Colonic mucosa (tissue), 4 donors: ENCODE measurements around the gene CIBAR2. TPM values are rescaled to one million over a fixed set of nuclear protein-coding genes. Genes with fewer than 3 reads are reported as not detected.

Experiments used
- DNase-seq: peaks from one replicate; pipeline ENCODE4 v3.0.0-alpha.2; 2020
- H3K27ac ChIP-seq: fragments of 200-600 bp; one replicate; pipeline ENCODE4 v1.8.0; 2021
- H3K27me3 ChIP-seq: fragments of 200-600 bp; one replicate; pipeline ENCODE4 v1.8.0; 2021
- H3K36me3 ChIP-seq: fragments of 200-600 bp; one replicate; pipeline ENCODE4 v1.8.0; 2021
- H3K4me1 ChIP-seq: fragments of 200-600 bp; one replicate; pipeline ENCODE4 v1.8.0; 2021; ENCODE audit warnings: mild to moderate bottlenecking
- H3K4me3 ChIP-seq: fragments of 200-600 bp; one replicate; pipeline ENCODE4 v1.8.0; 2021
- H3K9ac ChIP-seq, 2 donors: one replicate each; pipeline ENCODE4 v1.7.0; 2013; ENCODE audit warnings: control low read depth in 2 of 2, low read depth in 2 of 2, low read length in 2 of 2
- H3K9me3 ChIP-seq: fragments of 200-600 bp; one replicate; pipeline ENCODE4 v1.8.0; 2021
- CTCF ChIP-seq: fragments of 200-600 bp; IDR thresholded peaks from one replicate; pipeline ENCODE4 v1.8.0; 2022; ENCODE audit warnings: antibody characterized with exemption, mild to moderate bottlenecking
- intact Hi-C: fragments of 100-400 bp; cut with DNase I; formaldehyde crosslinking; loops from one replicate; pipeline ENCODE4 v1.14.1; 2022
- total RNA-seq, 2 donors: library from RNA; stranded (reverse); fragmentation: NEBNext Ultra II Directional in 1 of 2; extraction: Animal tissue kit (Norgen Biotek cat#: 25700) in 1 of 2; gene quantifications; one replicate each; pipeline ENCODE4 v1.2.1, GENCODE V29; 2021
- donor health status: healthy.
- donor health status: DM: no; HTN: no; CAD: no.
- donor health status: DM: no; HTN: no; CAD: no.

CIBAR2 gene
- total RNA-seq, 2 donors from 2014 or later = 0.32 TPM; not detected in 1

GRCh38 chr16:85074225-85074914, 37.9 kb downstream of the CIBAR2 start:
- no peak for TF ChIP-seq CTCF
- no peaks in the 10 kb centered on the region for H3K4me1 ChIP-seq
- no peak overlapping the region for H3K4me3 ChIP-seq
- no peaks in the 10 kb centered on the region for H3K27me3 ChIP-seq
- no peaks in the 10 kb centered on the region for H3K9me3 ChIP-seq
- no peak overlapping the region for H3K9ac ChIP-seq
- no peaks in the 10 kb centered on the region for H3K36me3 ChIP-seq
- no peak overlapping the region for H3K27ac ChIP-seq
- intact Hi-C loops = no loop called here
- DNase-seq = no peak

GRCh38 chr16:85072947-85073346, 39.3 kb downstream of the CIBAR2 start:
- Histone ChIP-seq H3K9me3 (no peaks in the 10 kb centered on the region), H3K27ac (no peak overlapping the region), H3K9ac (no peak overlapping the region), H3K27me3 (no peaks in the 10 kb centered on the region), H3K36me3 (no peaks in the 10 kb centered on the region), H3K4me3 (no peak overlapping the region), H3K4me1 (no peaks in the 10 kb centered on the region)
- intact Hi-C loops = no loop called here
- DNase-seq = no peak
- TF ChIP-seq CTCF = no peak

DNA sequence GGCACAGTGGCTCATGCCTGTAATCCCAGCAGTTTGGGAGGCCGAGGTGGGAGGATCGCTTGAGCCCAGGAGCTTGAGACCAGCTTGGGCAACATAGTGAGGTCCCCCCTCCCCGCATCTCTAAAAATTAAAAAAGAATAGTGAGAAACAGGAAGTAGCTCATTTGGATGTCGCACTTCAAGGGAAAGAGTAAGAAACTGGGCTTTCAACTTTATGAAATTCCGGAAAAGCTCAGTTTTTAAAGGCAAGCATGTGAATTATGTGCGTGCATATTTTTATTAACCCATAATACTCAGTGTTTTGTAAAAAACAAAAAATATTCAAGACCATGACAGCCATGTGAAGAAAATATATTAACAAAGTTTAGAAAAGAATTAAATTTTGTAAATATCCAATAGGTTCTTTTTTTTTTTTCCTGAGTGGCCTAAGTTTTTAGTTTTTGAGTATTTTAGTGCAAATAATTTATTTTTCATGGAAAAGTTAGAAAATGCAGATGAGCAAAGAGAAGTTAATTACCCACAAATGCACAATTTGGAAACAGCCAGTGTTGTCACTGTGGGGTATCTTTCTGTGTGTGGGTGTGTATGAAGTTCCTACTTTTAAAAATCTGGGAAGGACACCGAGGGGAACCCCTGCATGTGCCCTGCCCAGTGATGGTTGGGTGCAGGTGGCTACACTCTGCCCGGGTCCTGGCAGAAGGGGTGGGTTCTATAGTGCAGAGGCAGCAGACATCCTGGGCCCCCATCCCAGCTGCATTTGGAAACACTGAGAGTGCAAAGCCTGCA, 40.0 kb downstream of the CIBAR2 start:
- Histone ChIP-seq H3K9ac (no peak overlapping the region), H3K9me3 (no peaks in the 10 kb centered on the region), H3K4me1 (no peaks in the 10 kb centered on the region), H3K36me3 (no peaks in the 10 kb centered on the region), H3K27ac (no peak overlapping the region), H3K4me3 (no peak overlapping the region), H3K27me3 (no peaks in the 10 kb centered on the region)
- DNase-seq = no peak
- TF ChIP-seq CTCF = no peak
- intact Hi-C loops = no loop called here

GRCh38 chr16:85069171-85069570, 43.1 kb downstream of the CIBAR2 start:
- H3K9me3 ChIP-seq = no peaks in the 10 kb centered on the region
- H3K4me3 ChIP-seq = no peak overlapping the region
- no peak overlapping the region for H3K9ac ChIP-seq
- intact Hi-C loops = no loop called here
- no peaks in the 10 kb centered on the region for H3K4me1 ChIP-seq
- H3K36me3 ChIP-seq = no peaks in the 10 kb centered on the region
- TF ChIP-seq CTCF = no peak
- no peak overlapping the region for H3K27ac ChIP-seq
- H3K27me3 ChIP-seq = no peaks in the 10 kb centered on the region
- DNase-seq = no peak

GRCh38 chr16:85068746-85069145, 43.5 kb downstream of the CIBAR2 start:
- Histone ChIP-seq H3K36me3 (no peaks in the 10 kb centered on the region), H3K4me1 (no peaks in the 10 kb centered on the region), H3K9ac (no peak overlapping the region), H3K27me3 (no peaks in the 10 kb centered on the region), H3K27ac (no peak overlapping the region), H3K4me3 (no peak overlapping the region), H3K9me3 (no peaks in the 10 kb centered on the region)
- no peak for TF ChIP-seq CTCF
- DNase-seq = no peak
- intact Hi-C loops = no loop called here
